IMR-90 (cell line): ENCODE data around the gene FLACC1. TPM values are rescaled to one million over a fixed set of nuclear protein-coding genes. Genes with fewer than 3 reads are reported as not detected.

Experiments used
- ATAC-seq: fragments of 200-7000 bp; cut with Tn5 transposase; 2 replicates; pipeline ENCODE4 v1.9.1; 2020; ENCODE audit warnings: low read depth, mild to moderate bottlenecking, moderate library complexity
- BruUV-seq: library from RNA; stranded (reverse); fragments of 400-500 nt; replicated peaks from 2 replicates; lab custom pipeline; 2021; lab: Mats Ljungman, UMichigan
- CTCF ChIA-PET: fragments of 300-600 bp; formaldehyde crosslinking; extraction: SDS; loops from one replicate; lab custom pipeline; 2021; ENCODE audit warnings: antibody characterized with exemption; lab: Yijun Ruan, JAX
- POLR2A ChIA-PET: fragments of 300-600 bp; sonication (Branson Sonifier 250); formaldehyde crosslinking; loops from one replicate; lab custom pipeline; 2022; ENCODE audit warnings: antibody characterized with exemption; ENCODE audit not compliant: unreplicated experiment; lab: Charles Lee
- DNase-seq: peaks from one replicate; pipeline ENCODE4 v3.0.0; 2013
- H2AFZ ChIP-seq: replicated peaks from 2 replicates; pipeline ENCODE3; 2013; ENCODE audit warnings: low read length, mild to moderate bottlenecking; ENCODE audit not compliant: poor library complexity
- H2AK5ac ChIP-seq: 2 replicates; pipeline ENCODE4 v1.6.1; 2013; ENCODE audit warnings: low read depth, low read length, inconsistent platforms
- H2AK9ac ChIP-seq: replicated peaks from 2 replicates; pipeline ENCODE3; 2013; ENCODE audit warnings: mild to moderate bottlenecking, low read depth, low read length, moderate library complexity; ENCODE audit not compliant: poor library complexity
- H2BK120ac ChIP-seq: 2 replicates; pipeline ENCODE4 v1.6.1; 2013; ENCODE audit warnings: low read depth, low read length, inconsistent platforms
- H2BK15ac ChIP-seq: 3 replicates; pipeline ENCODE4 v1.6.1; 2013; ENCODE audit warnings: low read depth, low read length, inconsistent platforms
- H2BK20ac ChIP-seq: 2 replicates; pipeline ENCODE4 v1.6.1; 2013; ENCODE audit warnings: low read depth, mild to moderate bottlenecking, inconsistent platforms, low read length, moderate library complexity
- H2BK5ac ChIP-seq: 2 replicates; pipeline ENCODE4 v1.6.1; 2013; ENCODE audit warnings: mild to moderate bottlenecking, low read depth, low read length, inconsistent platforms; ENCODE audit not compliant: poor library complexity, severe bottlenecking
- H3K14ac ChIP-seq: replicated peaks from 2 replicates; pipeline ENCODE4 v1.6.1; 2013; ENCODE audit warnings: low read depth, low read length, inconsistent platforms
- H3K18ac ChIP-seq: 2 replicates; pipeline ENCODE4 v1.6.1; 2013; ENCODE audit warnings: low read depth, low read length, control low read depth
- H3K23ac ChIP-seq: 2 replicates; pipeline ENCODE4 v1.6.1; 2013; ENCODE audit warnings: low read depth, low read length, inconsistent platforms
- H3K27ac ChIP-seq: 2 replicates; pipeline ENCODE4 v1.5.1; 2013; ENCODE audit warnings: mild to moderate bottlenecking, control low read depth, low read length; ENCODE audit not compliant: insufficient read depth
- H3K27me3 ChIP-seq: 2 replicates; pipeline ENCODE4 v1.6.1; 2013; ENCODE audit warnings: low read length; ENCODE audit not compliant: control insufficient read depth, insufficient read depth
- H3K36me3 ChIP-seq: 2 replicates; pipeline ENCODE4 v1.6.1; 2013; ENCODE audit warnings: low read length, mixed read lengths; ENCODE audit not compliant: control insufficient read depth, insufficient read depth
- H3K4ac ChIP-seq: 2 replicates; pipeline ENCODE4 v1.6.1; 2013; ENCODE audit warnings: low read depth, low read length, inconsistent platforms
- H3K4me1 ChIP-seq: 2 replicates; pipeline ENCODE4 v1.6.1; 2013; ENCODE audit warnings: low read length, mixed read lengths; ENCODE audit not compliant: control insufficient read depth, insufficient read depth
- H3K4me2 ChIP-seq: 2 replicates; pipeline ENCODE4 v1.6.1; 2013; ENCODE audit warnings: low read depth, mild to moderate bottlenecking, control low read depth, low read length, moderate library complexity
- H3K4me3 ChIP-seq: 2 replicates; pipeline ENCODE4 v1.5.1; 2013; ENCODE audit warnings: low read depth, mild to moderate bottlenecking, control low read depth, low read length, moderate library complexity; ENCODE audit not compliant: insufficient read depth
- H3K56ac ChIP-seq: 2 replicates; pipeline ENCODE4 v1.6.1; 2013; ENCODE audit warnings: low read length, inconsistent platforms; ENCODE audit not compliant: insufficient read depth; ENCODE audit errors: extremely low read depth
- H3K79me1 ChIP-seq, 2 experiments: 2 replicates each; pipeline ENCODE4 v1.6.1; 2013; ENCODE audit warnings: low read length in 2 of 2, inconsistent platforms in 1 of 2, low read depth in 1 of 2
- H3K9ac ChIP-seq: 2 replicates; pipeline ENCODE4 v1.6.1; 2013; ENCODE audit warnings: low read depth, low read length, control low read depth
- H3K9me1 ChIP-seq: 2 replicates; pipeline ENCODE4 v1.6.1; 2013; ENCODE audit warnings: low read length, inconsistent platforms; ENCODE audit not compliant: insufficient read depth
- H3K9me3 ChIP-seq: 2 replicates; pipeline ENCODE4 v1.6.1; 2013; ENCODE audit warnings: low read length; ENCODE audit not compliant: control insufficient read depth, insufficient read depth
- H4K20me1 ChIP-seq: 2 replicates; pipeline ENCODE4 v1.6.1; 2013; ENCODE audit warnings: low read length, inconsistent platforms; ENCODE audit not compliant: insufficient read depth
- H4K5ac ChIP-seq: 2 replicates; pipeline ENCODE4 v1.6.1; 2013; ENCODE audit warnings: mild to moderate bottlenecking, low read depth, low read length, control low read depth
- H4K8ac ChIP-seq, 2 experiments: 2 replicates each; pipeline ENCODE4 v1.6.1; 2013; ENCODE audit warnings: low read depth in 2 of 2, low read length in 2 of 2, control low read depth in 1 of 2, inconsistent platforms in 1 of 2
- H4K91ac ChIP-seq: 2 replicates; pipeline ENCODE4 v1.6.1; 2013; ENCODE audit warnings: low read depth, low read length, inconsistent platforms; ENCODE audit not compliant: insufficient read depth
- BHLHE40 ChIP-seq: fragments of 150-350 bp; IDR thresholded peaks from 2 replicates; pipeline ENCODE4 v1.6.1; 2016; ENCODE audit warnings: mild to moderate bottlenecking, low read depth, low read length
- CEBPB ChIP-seq: IDR thresholded peaks from 2 replicates; pipeline ENCODE4 v1.6.1; 2012; ENCODE audit warnings: low read depth, low read length, improper control_type of control experiment
- CHD1 ChIP-seq: IDR thresholded peaks from 2 replicates; pipeline ENCODE4 v1.6.1; 2012; ENCODE audit warnings: low read depth, low read length, improper control_type of control experiment
- CTCF ChIP-seq: conservative IDR thresholded peaks from 2 replicates; pipeline ENCODE4 v1.5.1; 2012; ENCODE audit warnings: mild to moderate bottlenecking, low read depth, low read length, improper control_type of control experiment
- ELK1 ChIP-seq: fragments of 150-350 bp; IDR thresholded peaks from 2 replicates; pipeline ENCODE4 v1.6.1; 2016; ENCODE audit warnings: low read depth, mild to moderate bottlenecking, low read length, moderate library complexity, borderline replicate concordance
- FOS ChIP-seq: fragments of 150-350 bp; IDR thresholded peaks from 2 replicates; pipeline ENCODE4 v1.6.1; 2016; ENCODE audit warnings: low read depth, low read length
- MAFK ChIP-seq: IDR thresholded peaks from 2 replicates; pipeline ENCODE4 v1.6.1; 2012; ENCODE audit warnings: low read depth, low read length, improper control_type of control experiment
- MAZ ChIP-seq: IDR thresholded peaks from 2 replicates; pipeline ENCODE4 v1.6.1; 2012; ENCODE audit warnings: low read depth, mild to moderate bottlenecking, low read length, improper control_type of control experiment, moderate library complexity, borderline replicate concordance
- MXI1 ChIP-seq: IDR thresholded peaks from 2 replicates; pipeline ENCODE4 v1.6.1; 2012; ENCODE audit warnings: low read depth, mild to moderate bottlenecking, low read length, moderate library complexity, borderline replicate concordance
- NFE2L2 ChIP-seq: fragments of 150-350 bp; IDR thresholded peaks from 2 replicates; pipeline ENCODE4 v1.6.1; 2016; ENCODE audit warnings: low read depth, mild to moderate bottlenecking, low read length
- POLR2A ChIP-seq: IDR thresholded peaks from 2 replicates; pipeline ENCODE4 v1.6.1; 2012; ENCODE audit warnings: mild to moderate bottlenecking, low read depth, low read length
- RAD21 ChIP-seq: IDR thresholded peaks from 2 replicates; pipeline ENCODE4 v1.6.1; 2012; ENCODE audit warnings: low read length, improper control_type of control experiment
- RCOR1 ChIP-seq: IDR thresholded peaks from 2 replicates; pipeline ENCODE4 v1.6.1; 2012; ENCODE audit warnings: mild to moderate bottlenecking, low read length, improper control_type of control experiment; ENCODE audit not compliant: insufficient replicate concordance
- RFX5 ChIP-seq: IDR thresholded peaks from 2 replicates; pipeline ENCODE4 v1.8.0; 2012; ENCODE audit warnings: low read depth, mild to moderate bottlenecking, low read length, moderate library complexity
- SMC3 ChIP-seq: fragments of 150-350 bp; IDR thresholded peaks from 2 replicates; pipeline ENCODE4 v1.6.1; 2016; ENCODE audit warnings: low read depth, mild to moderate bottlenecking, antibody characterized with exemption, low read length, moderate library complexity
- USF2 ChIP-seq: fragments of 150-350 bp; IDR thresholded peaks from 2 replicates; pipeline ENCODE4 v1.6.1; 2017; ENCODE audit warnings: mild to moderate bottlenecking, antibody characterized with exemption, low read length, low read depth
- WGBS, 2 experiments: methylation state at CpG; one replicate each; pipeline versions ENCODE4 v1.1.5 to v1.1.7; 2013; ENCODE audit warnings: missing lambda C conversion rate in 2 of 2; ENCODE audit not compliant: insufficient read length in 1 of 2; ENCODE audit errors: extremely low coverage in 2 of 2; 5-methylcytosine and 5-hydroxymethylcytosine counted together
- dilution Hi-C: fragments of 300-500 bp; cut with HindIII; formaldehyde crosslinking; loops from one replicate; pipeline ENCODE4 v1.14.3; 2018; ENCODE audit warnings: low sequenced_read_pairs; ENCODE audit not compliant: unreplicated experiment
- in situ Hi-C: fragments of 300-500 bp; cut with MboI; formaldehyde crosslinking; loops from 3 replicates; pipeline ENCODE4 v1.14.3; 2019; ENCODE audit warnings: low sequenced_read_pairs, inconsistent platforms, mixed read lengths
- intact Hi-C: fragments of 100-400 bp; cut with micrococcal nuclease; formaldehyde crosslinking; loops from 2 replicates; pipeline ENCODE4 v1.10.0; 2022
- polyA plus RNA-seq, 3 experiments: library from polyadenylated mRNA; depleted of rRNA; stranded (reverse); fragments of >200 nt; gene quantifications; 2 replicates each; pipeline ENCODE4 v1.2.3, GENCODE V29; 2012; ENCODE audit warnings: low replicate concordance in 1 of 3
- total RNA-seq: library from RNA; depleted of rRNA; stranded (reverse); fragments of >200 nt; gene quantifications from 2 replicates; pipeline ENCODE4 v1.2.3, GENCODE V29; 2012

Gene FLACC1
- total and polyA plus RNA-seq, 2 of the 4 experiments (the other 2 are of a cell fraction), result 0.32 to 0.54 TPM

GRCh38 chr2:201347138-201347537 is 10.0 kb downstream of the FLACC1 start:
- no peak overlapping the region for H2AFZ ChIP-seq
- H3K4me3 ChIP-seq, result no peak overlapping the region
- H2BK15ac ChIP-seq, result no peak overlapping the region
- H2BK20ac ChIP-seq, result no peak overlapping the region
- no peak for DNase-seq
- no peaks in the 10 kb centered on the region for H3K27me3 ChIP-seq
- no peak overlapping the region for H3K18ac ChIP-seq
- TF ChIP-seq CTCF (no peak), RCOR1 (no peak), USF2 (no peak), RFX5 (no peak), CHD1 (no peak), NFE2L2 (no peak), ELK1 (no peak), CEBPB (no peak), BHLHE40 (no peak), POLR2A (no peak), FOS (no peak), MAFK (no peak), RAD21 (no peak), SMC3 (no peak), MAZ (no peak), MXI1 (no peak)
- H3K36me3 ChIP-seq, result no peaks in the 10 kb centered on the region
- H2BK5ac ChIP-seq, result no peak overlapping the region
- POLR2A ChIA-PET, result no interaction called here
- no peak for ATAC-seq
- H4K91ac ChIP-seq, result no peak overlapping the region
- no peaks in the 10 kb centered on the region for H4K20me1 ChIP-seq
- H3K79me1 ChIP-seq, result no peaks in the 10 kb centered on the region
- WGBS, 2 experiments, result 75% methylated on average over 2 of the region's 4 CpGs; no CpG with 5 or more reads in 1 of the 2 experiments
- no peak overlapping the region for H2AK9ac ChIP-seq
- H2AK5ac ChIP-seq, result no peak overlapping the region
- in situ Hi-C loops, result no loop called here
- no peak overlapping the region for H3K9ac ChIP-seq
- no peak overlapping the region for H3K4me2 ChIP-seq
- no peak overlapping the region for H3K14ac ChIP-seq
- no peak overlapping the region for H4K8ac ChIP-seq
- no peaks in the 10 kb centered on the region for H3K9me1 ChIP-seq
- H3K23ac ChIP-seq, result no peak overlapping the region
- no TSS peak for BruUV-seq
- H3K27ac ChIP-seq, result no peak overlapping the region
- intact Hi-C loops, result no loop called here
- dilution Hi-C loops, result no loop called here
- H3K9me3 ChIP-seq, result no peaks in the 10 kb centered on the region
- no peaks in the 10 kb centered on the region for H3K4me1 ChIP-seq
- CTCF ChIA-PET, result no interaction called here
- H2BK120ac ChIP-seq, result no peak overlapping the region
- H3K4ac ChIP-seq, result no peak overlapping the region
- H4K5ac ChIP-seq, result no peak overlapping the region
- no peak overlapping the region for H3K56ac ChIP-seq
